Neural cell (in vitro differentiated cells): ENCODE results near the gene PCSK4. TPM values are rescaled to one million over a fixed set of nuclear protein-coding genes. Genes with fewer than 3 reads are reported as not detected.

Experiments
- H2AFZ ChIP-seq: fragments of 200-600, 300-800 bp; sonication (generic), shearing (Covaris generic); 2 replicates; pipeline ENCODE4 v1.6.0; 2014; ENCODE audit warnings: low read depth, mild to moderate bottlenecking, antibody characterized with exemption, low read length, moderate library complexity
- H3F3A ChIP-seq: fragments of 200-600 bp; shearing (Covaris generic); 2 replicates; pipeline ENCODE4 v1.6.1; 2016; ENCODE audit warnings: mild to moderate bottlenecking, moderate library complexity, mixed read lengths, antibody characterized with exemption, low read length; ENCODE audit not compliant: insufficient read depth, poor library complexity, severe bottlenecking
- H3K27ac ChIP-seq: fragments of 200-600, 300-800 bp; sonication (generic), shearing (Covaris generic); 2 replicates; pipeline ENCODE4 v1.5.1; 2014; ENCODE audit warnings: mild to moderate bottlenecking, low read length, moderate library complexity
- H3K27me3 ChIP-seq: fragments of 300-800, 200-600 bp; sonication (generic), shearing (Covaris generic); 2 replicates; pipeline ENCODE4 v1.6.0; 2014; ENCODE audit warnings: mild to moderate bottlenecking, low read depth, low read length, moderate library complexity; ENCODE audit not compliant: insufficient read depth
- H3K36me3 ChIP-seq: fragments of 300-800, 200-600 bp; sonication (generic), shearing (Covaris generic); 2 replicates; pipeline ENCODE4 v1.5.1; 2014; ENCODE audit warnings: mild to moderate bottlenecking, antibody characterized with exemption, low read length, moderate library complexity; ENCODE audit not compliant: insufficient read depth
- H3K4me2 ChIP-seq: fragments of 300-800, 200-600 bp; sonication (generic), shearing (Covaris generic); 2 replicates; pipeline ENCODE4 v1.6.0; 2014; ENCODE audit warnings: mild to moderate bottlenecking, low read length
- H3K4me3 ChIP-seq: fragments of 300-800, 200-600 bp; sonication (generic), shearing (Covaris generic); 2 replicates; pipeline ENCODE4 v1.5.1; 2014; ENCODE audit warnings: mild to moderate bottlenecking, low read length, moderate library complexity
- H3K79me2 ChIP-seq: fragments of 200-600 bp; shearing (Covaris generic); replicated peaks from 2 replicates; pipeline ENCODE4 v1.6.0; 2014; ENCODE audit warnings: mild to moderate bottlenecking, low read length, moderate library complexity; ENCODE audit not compliant: insufficient read depth
- H3K9ac ChIP-seq: fragments of 300-800, 200-600 bp; sonication (generic), shearing (Covaris generic); 2 replicates; pipeline ENCODE4 v1.6.1; 2016; ENCODE audit warnings: mild to moderate bottlenecking, low read length, mixed read lengths
- H3K9me2 ChIP-seq: fragments of 200-600 bp; shearing (Covaris generic); 2 replicates; pipeline ENCODE4 v1.6.1; 2016; ENCODE audit warnings: mild to moderate bottlenecking, low read length, mixed read lengths; ENCODE audit not compliant: insufficient read depth
- H3K9me3 ChIP-seq: fragments of 200-600, 300-800 bp; sonication (generic), shearing (Covaris generic); 2 replicates; pipeline ENCODE4 v1.6.1; 2016; ENCODE audit warnings: mild to moderate bottlenecking, mixed run types, low read length, moderate library complexity, mixed read lengths
- H4K20me1 ChIP-seq: fragments of 200-600 bp; shearing (Covaris generic); 2 replicates; pipeline ENCODE4 v1.6.1; 2016; ENCODE audit warnings: mild to moderate bottlenecking, mixed run types; ENCODE audit not compliant: insufficient read depth
- CTCF ChIP-seq: fragments of 450-650 bp; IDR thresholded peaks from 2 replicates; pipeline ENCODE4 v1.5.1; 2014; ENCODE audit warnings: antibody characterized with exemption, mild to moderate bottlenecking, moderate library complexity; ENCODE audit not compliant: poor library complexity, severe bottlenecking
- POLR2AphosphoS5 ChIP-seq: IDR thresholded peaks from 2 replicates; pipeline ENCODE4 v1.6.1; 2012
- RAD21 ChIP-seq: fragments of 450-650 bp; conservative IDR thresholded peaks from 2 replicates; pipeline ENCODE4 v1.6.1; 2014; ENCODE audit warnings: antibody characterized with exemption, mild to moderate bottlenecking, moderate library complexity
- SMC3 ChIP-seq: fragments of 450-650 bp; conservative IDR thresholded peaks from 2 replicates; pipeline ENCODE4 v1.6.1; 2014; ENCODE audit warnings: antibody characterized with exemption, mild to moderate bottlenecking, moderate library complexity; ENCODE audit not compliant: poor library complexity
- TAF1 ChIP-seq: IDR thresholded peaks from 2 replicates; pipeline ENCODE4 v1.6.1; 2012; ENCODE audit warnings: low read depth
- polyA plus RNA-seq: library from polyadenylated mRNA; depleted of rRNA; stranded (reverse); fragments of >200 nt; gene quantifications from 2 replicates; pipeline ENCODE4 v1.2.3, GENCODE V29; 2014
- TF ChIP-seq, protein P1 (sequence below): IDR thresholded peaks from 2 replicates; pipeline ENCODE4 v1.6.1; 2012; ENCODE audit warnings: borderline replicate concordance

The PCSK4 gene
- polyA plus RNA-seq, 1 donor from 2014 or later, result 11.8 TPM

DNA sequence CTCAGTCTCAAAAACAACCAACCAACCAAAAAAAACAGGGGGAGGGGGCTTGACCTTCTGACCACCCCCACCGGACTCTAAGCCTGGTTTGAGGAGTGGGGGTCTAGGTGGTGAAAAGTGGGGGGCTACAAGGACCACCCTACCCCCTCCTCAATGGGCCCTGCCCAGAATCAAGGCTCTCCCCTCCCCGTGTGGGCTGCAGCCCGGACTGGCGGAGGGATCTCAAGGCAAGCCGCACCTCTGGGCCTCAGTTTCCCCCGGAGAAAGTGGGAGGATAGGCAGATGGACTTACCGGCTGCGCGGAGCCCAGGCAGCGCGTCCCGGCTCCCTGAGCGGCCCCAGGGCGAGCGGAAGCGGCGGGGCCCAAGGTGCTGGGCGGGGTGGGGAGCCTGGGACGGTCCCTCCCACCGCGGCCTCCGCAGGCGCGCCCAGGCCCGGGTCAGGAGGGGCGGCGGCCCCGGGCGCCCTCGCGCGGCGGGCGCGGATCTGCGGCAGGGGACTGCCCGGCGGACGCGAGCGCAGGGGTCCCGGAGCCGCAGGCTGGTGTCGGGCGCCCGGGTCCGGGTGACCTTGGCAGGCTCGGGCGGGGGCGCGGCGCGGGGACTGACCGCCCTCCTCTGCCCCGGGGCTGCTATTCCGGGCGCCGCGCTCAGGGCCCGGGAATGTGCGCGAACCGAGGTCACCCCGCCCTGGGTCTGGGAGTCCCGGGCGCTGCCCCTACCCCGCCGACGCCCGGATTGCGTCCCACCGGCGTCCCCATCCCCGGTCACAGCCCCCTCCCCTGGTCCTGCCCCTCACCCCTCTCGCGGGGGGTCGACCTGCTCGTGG is 22.7 kb upstream of the PCSK4 start, which contains the start of gene ADAMTSL5:
ADAMTSL5 (minus strand) TSS at position 349 of the 828 bp plus-strand sequence. CDS start 2,076 bp downstream, outside the sequence.
- Histone ChIP-seq H3K27ac (no peak within 1 kb of the TSS), H2AFZ (no peak within 1 kb of the TSS), H3K79me2 (no peaks in the 10 kb centered on the region), H3K9me2 (no peaks in the 10 kb centered on the region), H4K20me1 (no peaks in the 10 kb centered on the region), H3K27me3 (peaks cover 22% of the 10 kb centered on the region), H3K4me3 (no peak within 1 kb of the TSS), H3F3A (no peaks in the 10 kb centered on the region), H3K36me3 (no peaks in the 10 kb centered on the region), H3K4me2 (no peak within 1 kb of the TSS), H3K9me3 (no peaks in the 10 kb centered on the region), H3K9ac (no peak within 1 kb of the TSS)
- no peak for TF ChIP-seq POLR2AphosphoS5
- no peak for TF ChIP-seq SMC3
- TF ChIP-seq, protein P1, sequence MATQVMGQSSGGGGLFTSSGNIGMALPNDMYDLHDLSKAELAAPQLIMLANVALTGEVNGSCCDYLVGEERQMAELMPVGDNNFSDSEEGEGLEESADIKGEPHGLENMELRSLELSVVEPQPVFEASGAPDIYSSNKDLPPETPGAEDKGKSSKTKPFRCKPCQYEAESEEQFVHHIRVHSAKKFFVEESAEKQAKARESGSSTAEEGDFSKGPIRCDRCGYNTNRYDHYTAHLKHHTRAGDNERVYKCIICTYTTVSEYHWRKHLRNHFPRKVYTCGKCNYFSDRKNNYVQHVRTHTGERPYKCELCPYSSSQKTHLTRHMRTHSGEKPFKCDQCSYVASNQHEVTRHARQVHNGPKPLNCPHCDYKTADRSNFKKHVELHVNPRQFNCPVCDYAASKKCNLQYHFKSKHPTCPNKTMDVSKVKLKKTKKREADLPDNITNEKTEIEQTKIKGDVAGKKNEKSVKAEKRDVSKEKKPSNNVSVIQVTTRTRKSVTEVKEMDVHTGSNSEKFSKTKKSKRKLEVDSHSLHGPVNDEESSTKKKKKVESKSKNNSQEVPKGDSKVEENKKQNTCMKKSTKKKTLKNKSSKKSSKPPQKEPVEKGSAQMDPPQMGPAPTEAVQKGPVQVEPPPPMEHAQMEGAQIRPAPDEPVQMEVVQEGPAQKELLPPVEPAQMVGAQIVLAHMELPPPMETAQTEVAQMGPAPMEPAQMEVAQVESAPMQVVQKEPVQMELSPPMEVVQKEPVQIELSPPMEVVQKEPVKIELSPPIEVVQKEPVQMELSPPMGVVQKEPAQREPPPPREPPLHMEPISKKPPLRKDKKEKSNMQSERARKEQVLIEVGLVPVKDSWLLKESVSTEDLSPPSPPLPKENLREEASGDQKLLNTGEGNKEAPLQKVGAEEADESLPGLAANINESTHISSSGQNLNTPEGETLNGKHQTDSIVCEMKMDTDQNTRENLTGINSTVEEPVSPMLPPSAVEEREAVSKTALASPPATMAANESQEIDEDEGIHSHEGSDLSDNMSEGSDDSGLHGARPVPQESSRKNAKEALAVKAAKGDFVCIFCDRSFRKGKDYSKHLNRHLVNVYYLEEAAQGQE, result no peak
- no peak for TF ChIP-seq RAD21

DNA sequence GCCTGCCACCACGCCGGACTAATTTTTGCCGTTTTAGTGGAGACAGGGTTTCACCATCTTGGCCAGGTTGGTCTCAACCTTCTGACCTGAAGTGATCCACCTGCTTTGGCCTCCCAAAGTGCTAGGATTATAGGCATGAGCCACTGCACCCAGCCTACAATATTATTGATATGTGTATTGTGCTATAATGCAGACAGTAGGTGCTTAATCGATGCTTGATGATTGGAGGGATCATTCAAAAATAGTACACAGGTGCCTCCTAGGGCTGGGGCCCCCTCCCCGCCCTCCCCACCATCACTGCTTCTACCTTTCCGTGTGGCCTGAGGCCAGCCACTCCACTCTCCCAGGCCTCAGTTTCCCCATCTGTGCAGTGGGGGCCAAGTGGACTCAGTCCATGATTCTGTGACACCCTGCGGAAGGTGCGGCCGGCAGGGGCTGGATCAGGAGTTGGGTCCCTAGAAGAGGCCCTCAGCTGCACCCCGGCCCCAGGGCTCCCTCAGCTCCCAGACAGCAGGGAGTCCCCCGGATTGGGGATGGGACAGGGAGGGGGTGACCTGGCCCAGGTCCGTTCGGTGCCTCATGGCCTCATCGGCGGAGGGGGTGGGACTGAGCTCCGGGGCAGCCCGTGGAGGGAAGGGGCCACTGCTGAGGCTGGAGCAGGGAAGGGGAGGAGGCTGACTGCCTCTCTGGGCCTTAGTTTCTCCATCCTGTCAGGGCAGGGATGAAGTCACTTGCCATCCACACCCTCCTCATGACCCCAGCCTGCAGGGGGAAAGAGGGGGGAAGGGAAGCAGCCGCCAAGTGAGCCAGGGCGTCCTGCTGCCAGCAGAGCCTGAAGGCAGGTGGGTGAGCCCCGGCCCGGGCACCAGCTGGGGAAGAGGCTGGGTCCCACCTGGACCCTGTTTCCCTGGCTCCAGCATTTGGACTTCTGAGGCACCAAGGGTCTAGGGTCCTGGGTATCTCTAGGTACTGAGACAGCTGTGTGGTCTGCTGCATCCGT is 21.5 kb upstream of the PCSK4 start:
- Histone ChIP-seq H3K27me3 (peaks cover 22% of the 10 kb centered on the region), H3K27ac (no peak overlapping the region), H4K20me1 (no peaks in the 10 kb centered on the region), H3K9me3 (no peaks in the 10 kb centered on the region), H3K9ac (no peak overlapping the region), H3K36me3 (no peaks in the 10 kb centered on the region), H2AFZ (no peak overlapping the region), H3K4me2 (no peak overlapping the region), H3K9me2 (no peaks in the 10 kb centered on the region), H3K4me3 (no peak overlapping the region), H3K79me2 (no peaks in the 10 kb centered on the region), H3F3A (no peaks in the 10 kb centered on the region)
- no peak for TF ChIP-seq CTCF

DNA sequence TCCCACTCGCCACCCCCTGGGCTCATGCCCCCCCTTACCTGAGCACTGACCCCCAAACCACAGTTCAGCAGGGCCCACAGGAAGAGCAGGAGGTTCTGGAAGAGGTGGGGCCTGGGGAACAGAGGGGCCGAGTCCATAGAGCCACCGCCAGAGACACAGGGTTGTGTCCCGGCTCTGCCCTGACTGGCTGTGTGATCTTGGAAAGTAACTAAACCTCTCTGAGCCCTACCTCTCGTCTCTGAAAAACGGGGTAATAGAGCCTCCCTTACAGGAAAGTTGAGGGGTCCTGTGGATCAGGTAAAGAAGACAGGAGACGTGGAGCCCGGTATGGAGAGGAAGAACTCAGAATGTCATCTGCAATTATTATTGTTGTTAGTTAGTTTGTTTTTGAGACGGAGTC is 20.7 kb upstream of the PCSK4 start:
- Histone ChIP-seq H3K36me3 (no peaks in the 10 kb centered on the region), H3F3A (no peaks in the 10 kb centered on the region), H3K9ac (no peak overlapping the region), H3K9me2 (no peaks in the 10 kb centered on the region), H3K27me3 (peaks cover 22% of the 10 kb centered on the region), H3K4me3 (no peak overlapping the region), H3K27ac (no peak overlapping the region), H3K79me2 (no peaks in the 10 kb centered on the region), H3K9me3 (no peaks in the 10 kb centered on the region), H3K4me2 (no peak overlapping the region), H4K20me1 (no peaks in the 10 kb centered on the region), H2AFZ (no peak overlapping the region)
- no peak for TF ChIP-seq CTCF
- no peak for TF ChIP-seq TAF1
